Measurements from ENCODE around the gene ENPP4.

GRCh38 chr6:46189726-46190125, 59.9 kb downstream of the ENPP4 start:
- TF ChIP-seq CTCF (conservative IDR thresholded peaks at IDR 0.05; ENCODE audit: low read depth, low read length) (no peak), ELK1 (IDR thresholded peaks at IDR 0.05; ENCODE audit: borderline replicate concordance, low read depth, low read length) (no peak), MAZ (IDR thresholded peaks at IDR 0.05; ENCODE audit: borderline replicate concordance, low read depth, low read length) (no peak), MXI1 (IDR thresholded peaks at IDR 0.05; ENCODE audit: borderline replicate concordance, low read depth, low read length) (no peak)

Data from IMR-90 (cell line).